Calu3 (cell line): ENCODE measurements around the gene SRGAP3. TPM values are rescaled to one million over a fixed set of nuclear protein-coding genes. Genes with fewer than 3 reads are reported as not detected.

Source experiments
- BruUV-seq: library from RNA; stranded (reverse); fragments of 400-500 nt; replicated peaks from 2 replicates; lab custom pipeline; 2021; lab: Mats Ljungman, UMichigan
- CTCF ChIA-PET: fragments of 300-600 bp; sonication (Branson Sonifier 250); formaldehyde crosslinking; loops from one replicate; lab custom pipeline; 2022; ENCODE audit warnings: antibody characterized with exemption; lab: Charles Lee
- DNase-seq: peaks from one replicate; pipeline ENCODE4 v3.0.0; 2022
- H3K27ac Mint-ChIP-seq: one replicate; pipeline ENCODE4 v1.8.0; 2022; ENCODE audit warnings: mixed read lengths; ENCODE audit not compliant: unreplicated experiment
- H3K27me3 Mint-ChIP-seq: one replicate; pipeline ENCODE4 v1.8.0; 2022; ENCODE audit warnings: mixed read lengths; ENCODE audit not compliant: unreplicated experiment
- H3K36me3 Mint-ChIP-seq: one replicate; pipeline ENCODE4 v1.8.0; 2022; ENCODE audit warnings: mild to moderate bottlenecking, moderate library complexity, mixed read lengths; ENCODE audit not compliant: insufficient read depth, unreplicated experiment
- H3K4me1 Mint-ChIP-seq: one replicate; pipeline ENCODE4 v1.8.0; 2022; ENCODE audit warnings: mild to moderate bottlenecking, low read depth, mixed read lengths; ENCODE audit not compliant: unreplicated experiment
- H3K4me3 Mint-ChIP-seq: one replicate; pipeline ENCODE4 v1.8.0; 2022; ENCODE audit warnings: mild to moderate bottlenecking, low read depth, moderate library complexity, mixed read lengths; ENCODE audit not compliant: unreplicated experiment
- H3K9me3 Mint-ChIP-seq: one replicate; pipeline ENCODE4 v1.8.0; 2022; ENCODE audit warnings: low read depth, mixed read lengths; ENCODE audit not compliant: unreplicated experiment
- intact Hi-C: fragments of 100-400 bp; cut with micrococcal nuclease; formaldehyde crosslinking; loops from one replicate; pipeline ENCODE4 v1.10.0; 2022; ENCODE audit not compliant: unreplicated experiment
- total RNA-seq: library from RNA; stranded (reverse); gene quantifications from 2 replicates; pipeline ENCODE4 v1.2.3, GENCODE V29; 2022
- TF ChIP-seq, protein P1 (sequence below): fragments of 200-600 bp; IDR thresholded peaks from one replicate; pipeline ENCODE4 v1.8.0; 2022; ENCODE audit warnings: antibody characterized with exemption; ENCODE audit not compliant: unreplicated experiment

SRGAP3 gene
- total RNA-seq, 1 experiment from 2014 or later = 8.2 TPM

DNA sequence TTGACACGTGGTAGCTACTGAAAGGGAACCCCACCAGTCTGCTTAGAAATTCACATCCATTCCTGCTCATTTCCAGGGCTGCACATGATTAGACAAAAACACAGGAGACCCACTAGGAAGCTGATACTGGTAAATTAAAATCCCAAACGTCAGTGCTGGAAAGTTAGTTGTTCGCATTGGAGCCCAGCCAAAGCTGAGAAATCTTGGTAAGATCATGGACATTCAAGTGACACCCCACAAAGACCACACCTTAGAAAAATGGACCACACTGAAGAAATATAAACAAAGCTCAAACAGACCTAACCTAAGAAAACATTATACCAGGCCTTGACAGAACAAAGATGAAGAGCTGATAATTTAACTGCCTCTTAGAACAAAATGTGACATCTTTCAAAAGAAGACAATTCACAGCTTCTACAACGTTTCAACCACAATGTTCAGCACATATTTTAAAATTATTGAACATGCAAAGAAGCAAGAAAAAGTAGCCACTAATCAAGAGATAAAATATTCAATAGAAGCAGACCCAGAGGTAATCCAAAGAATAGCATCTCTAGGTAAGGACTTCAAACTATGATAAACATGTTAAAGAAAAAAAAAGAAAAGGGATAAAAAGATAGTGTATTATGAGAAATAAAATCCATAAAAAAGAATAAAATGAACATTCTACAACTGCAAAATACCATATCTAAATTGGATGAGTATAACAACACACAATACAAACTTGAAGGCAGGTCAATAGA is 306.5 kb downstream of the SRGAP3 start:
- H3K4me1 Mint-ChIP-seq = peaks cover 11% of the 10 kb centered on the region
- no peak overlapping the region for H3K27ac Mint-ChIP-seq
- peaks cover 11% of the 10 kb centered on the region for H3K36me3 Mint-ChIP-seq
- H3K27me3 Mint-ChIP-seq = no peaks in the 10 kb centered on the region
- BruUV-seq = no TSS peak
- H3K4me3 Mint-ChIP-seq = no peak overlapping the region
- DNase-seq = no peak
- TF ChIP-seq, protein P1, sequence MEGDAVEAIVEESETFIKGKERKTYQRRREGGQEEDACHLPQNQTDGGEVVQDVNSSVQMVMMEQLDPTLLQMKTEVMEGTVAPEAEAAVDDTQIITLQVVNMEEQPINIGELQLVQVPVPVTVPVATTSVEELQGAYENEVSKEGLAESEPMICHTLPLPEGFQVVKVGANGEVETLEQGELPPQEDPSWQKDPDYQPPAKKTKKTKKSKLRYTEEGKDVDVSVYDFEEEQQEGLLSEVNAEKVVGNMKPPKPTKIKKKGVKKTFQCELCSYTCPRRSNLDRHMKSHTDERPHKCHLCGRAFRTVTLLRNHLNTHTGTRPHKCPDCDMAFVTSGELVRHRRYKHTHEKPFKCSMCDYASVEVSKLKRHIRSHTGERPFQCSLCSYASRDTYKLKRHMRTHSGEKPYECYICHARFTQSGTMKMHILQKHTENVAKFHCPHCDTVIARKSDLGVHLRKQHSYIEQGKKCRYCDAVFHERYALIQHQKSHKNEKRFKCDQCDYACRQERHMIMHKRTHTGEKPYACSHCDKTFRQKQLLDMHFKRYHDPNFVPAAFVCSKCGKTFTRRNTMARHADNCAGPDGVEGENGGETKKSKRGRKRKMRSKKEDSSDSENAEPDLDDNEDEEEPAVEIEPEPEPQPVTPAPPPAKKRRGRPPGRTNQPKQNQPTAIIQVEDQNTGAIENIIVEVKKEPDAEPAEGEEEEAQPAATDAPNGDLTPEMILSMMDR = no peak
- peaks cover 5% of the 10 kb centered on the region for H3K9me3 Mint-ChIP-seq
- CTCF ChIA-PET = no interaction called here
- intact Hi-C loops = no loop called here

DNA sequence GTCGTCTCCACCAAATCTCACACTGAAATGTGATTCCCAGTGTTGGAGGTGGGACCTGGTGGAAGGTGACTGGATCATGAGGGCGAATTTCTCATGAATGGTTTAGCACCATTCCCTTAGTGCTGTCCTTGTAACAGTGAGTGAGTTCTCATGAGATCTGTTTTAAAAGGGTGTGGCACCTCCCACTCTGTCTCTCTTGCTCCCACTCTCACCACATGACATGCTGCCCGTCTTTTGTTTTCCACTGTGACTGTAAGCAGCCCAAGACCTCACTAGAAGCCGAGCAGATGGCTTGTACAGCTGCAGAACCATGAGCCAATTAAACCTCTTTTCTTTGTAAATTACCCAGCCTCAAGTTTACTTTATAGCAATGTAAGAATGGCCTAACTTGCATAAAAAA is 307.3 kb downstream of the SRGAP3 start:
- CTCF ChIA-PET = no interaction called here
- TF ChIP-seq, protein P1 = no peak
- intact Hi-C loops = no loop called here
- BruUV-seq = no TSS peak
- Mint-ChIP-seq H3K36me3 (peaks cover 11% of the 10 kb centered on the region), H3K9me3 (peaks cover 5% of the 10 kb centered on the region), H3K27ac (no peak overlapping the region), H3K4me3 (no peak overlapping the region), H3K27me3 (no peaks in the 10 kb centered on the region), H3K4me1 (peaks cover 19% of the 10 kb centered on the region)
- no peak for DNase-seq

DNA sequence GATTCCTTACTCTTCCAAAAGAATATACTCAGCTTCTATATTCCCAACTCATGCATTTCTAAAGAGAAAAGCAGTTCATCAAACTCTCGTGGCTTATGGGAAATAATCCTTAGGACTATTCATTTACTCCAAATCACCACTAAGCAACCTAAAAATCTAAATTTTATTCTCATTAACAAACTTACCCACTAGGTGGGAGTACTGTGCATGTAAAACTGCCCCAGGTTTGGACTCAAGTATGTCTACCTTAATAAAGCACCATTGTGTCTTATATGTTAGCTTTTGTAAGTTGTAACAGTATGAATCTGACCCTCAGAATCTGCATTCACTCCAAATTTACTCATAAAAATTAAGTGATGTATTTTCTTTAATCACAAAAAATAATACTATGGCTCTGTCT is 311.4 kb downstream of the SRGAP3 start:
- DNase-seq = no peak
- peak overlapping the region; percentile 69 for H3K27ac Mint-ChIP-seq
- BruUV-seq = no TSS peak
- H3K4me1 Mint-ChIP-seq = peaks cover 25% of the 10 kb centered on the region
- intact Hi-C loops = loop anchor here (10.0 kb wide), 2 partner anchors 163 to 273 kb away; no protein-coding TSS in a partner anchor
- H3K36me3 Mint-ChIP-seq = peaks cover 10% of the 10 kb centered on the region
- TF ChIP-seq, protein P1 = no peak
- CTCF ChIA-PET = no interaction called here
- no peaks in the 10 kb centered on the region for H3K27me3 Mint-ChIP-seq
- H3K9me3 Mint-ChIP-seq = peaks cover 2% of the 10 kb centered on the region
- H3K4me3 Mint-ChIP-seq = no peak overlapping the region

DNA sequence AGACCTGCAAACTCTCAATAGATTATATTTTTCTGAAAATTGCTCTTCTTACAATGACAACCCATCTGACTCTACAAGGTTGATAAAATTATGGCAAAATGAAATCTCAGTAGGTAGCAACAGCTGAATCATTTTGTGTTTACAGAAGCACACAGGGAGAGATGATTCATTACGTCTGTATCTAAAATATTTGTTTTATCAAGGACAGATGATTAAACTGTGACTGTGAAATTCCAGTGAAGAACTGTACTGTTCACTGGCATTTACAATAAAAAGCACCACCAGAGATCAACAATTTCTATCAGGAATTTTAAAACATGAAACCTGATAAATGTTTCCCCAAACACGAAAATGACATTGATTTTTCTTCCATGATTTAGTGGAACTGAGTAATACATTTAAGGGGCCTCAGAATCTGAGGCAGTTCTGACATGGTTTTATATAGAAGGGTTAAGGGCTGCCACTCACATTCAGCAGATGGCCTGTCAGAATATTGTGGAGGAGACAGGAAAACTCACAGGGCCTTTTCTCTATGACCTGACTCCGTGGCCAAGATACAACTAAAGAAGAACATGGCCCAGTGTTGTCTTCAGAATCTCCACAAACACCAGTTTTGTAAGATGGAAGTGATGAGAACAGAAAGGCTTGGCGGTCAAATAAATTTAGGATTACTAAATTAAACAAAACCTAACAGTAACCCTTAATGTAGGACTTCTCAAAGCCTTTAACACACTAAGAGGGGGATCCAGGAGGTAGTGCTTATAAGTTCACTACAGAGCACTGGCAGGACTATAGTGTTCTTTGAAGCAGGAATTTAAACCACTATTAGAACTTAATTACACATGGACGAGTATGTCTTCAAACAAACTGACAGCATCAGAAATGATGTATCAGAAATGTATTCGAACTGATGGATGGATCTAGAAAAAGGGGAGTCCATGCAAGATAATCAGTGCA is 312.1 kb downstream of the SRGAP3 start:
- BruUV-seq = no TSS peak
- peak overlapping the region; percentile 4 for H3K4me3 Mint-ChIP-seq
- intact Hi-C loops = loop anchor here (10.0 kb wide), 2 partner anchors 163 to 273 kb away; no protein-coding TSS in a partner anchor
- no peaks in the 10 kb centered on the region for H3K9me3 Mint-ChIP-seq
- H3K27me3 Mint-ChIP-seq = no peaks in the 10 kb centered on the region
- CTCF ChIA-PET = interaction anchor here (0.7 to 1.0 kb wide), 2 partner anchors 168 to 624 kb away, joined by 3 to 4 read pairs; partner anchors contain the start of gene OXTR
- peaks cover 10% of the 10 kb centered on the region for H3K36me3 Mint-ChIP-seq
- TF ChIP-seq, protein P1 = no peak
- peaks cover 25% of the 10 kb centered on the region for H3K4me1 Mint-ChIP-seq
- DNase-seq = no peak
- peak overlapping the region; percentile 75 for H3K27ac Mint-ChIP-seq
